SIG-M5 (cell line): Measurements from ENCODE around the gene PLS3.
"Not testable (repeated sequence)": the region's sequence is repeated elsewhere in the genome, so short reads cannot be mapped to it uniquely, and the experiment has no call there.

Experiments used
- DNase-seq: peaks from one replicate; lab custom pipeline; 2025; lab: John Stamatoyannopoulos, UW

PLS3 gene

DNA sequence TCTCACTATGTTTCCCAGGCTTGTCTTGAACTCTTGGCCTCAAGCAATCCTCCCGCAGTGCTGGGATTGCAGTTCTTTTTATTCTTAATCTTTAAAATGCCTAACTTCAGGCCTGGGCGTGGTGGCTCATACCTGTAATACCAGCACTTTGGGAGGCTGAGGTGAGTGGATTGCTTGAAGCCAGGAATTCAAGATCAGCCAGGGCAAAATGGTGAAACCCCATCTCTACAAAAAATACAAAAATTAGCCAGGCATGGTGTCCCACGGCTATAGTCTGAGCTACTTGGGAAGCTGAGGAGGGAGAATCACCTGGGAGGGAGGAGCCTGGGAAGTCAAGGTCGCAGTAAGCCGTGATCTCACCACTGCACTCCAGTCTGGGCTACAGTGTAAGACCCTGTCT is 45.9 kb downstream of the PLS3 start:
- DNase-seq: no peak

- DNase-seq: no peak
These were observed 48.6 kb downstream of the PLS3 start for GRCh38 chrX:115609621-115610020.

- DNase-seq: no peak
These were observed 56.1 kb downstream of the PLS3 start for GRCh38 chrX:115616943-115617563.

DNA sequence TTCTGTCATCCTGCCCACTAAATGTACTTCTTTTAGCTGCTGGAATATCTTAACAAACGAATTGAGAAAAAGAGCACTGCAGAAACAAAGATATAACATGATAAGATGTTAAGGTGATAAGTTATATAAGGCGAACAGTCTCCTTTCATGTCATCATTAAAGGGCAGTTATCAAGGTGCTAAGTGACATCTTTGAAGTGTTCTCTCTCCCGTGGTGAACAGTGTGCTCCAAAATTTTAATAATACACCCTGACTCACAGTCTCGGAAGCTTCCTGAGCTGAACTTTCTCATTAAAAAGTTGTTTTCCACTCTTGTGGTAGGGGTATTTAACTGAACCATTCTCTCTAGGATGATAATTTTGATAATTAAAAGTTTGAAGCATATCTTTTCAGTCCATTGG is 61.6 kb downstream of the PLS3 start:
- no peak for DNase-seq

DNA sequence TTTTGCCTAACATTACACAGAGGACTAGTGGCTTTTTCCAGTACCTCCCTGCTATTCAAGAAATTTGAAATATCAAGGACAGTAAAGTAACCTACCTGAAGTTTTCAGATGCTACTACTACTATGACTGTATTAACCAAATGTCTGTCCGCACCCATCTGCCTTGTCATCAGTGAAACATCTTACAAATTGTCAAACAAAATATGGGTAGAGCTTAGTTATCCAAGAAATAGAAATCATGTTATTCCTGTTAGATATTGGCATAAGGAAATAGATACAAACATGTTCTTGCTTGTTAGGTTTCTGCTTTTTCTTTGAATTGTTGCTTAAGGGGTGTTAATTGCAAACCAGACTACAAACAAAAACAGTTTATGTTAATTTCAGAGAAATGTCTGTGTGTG is 63.9 kb downstream of the PLS3 start:
- DNase-seq: no peak

DNA sequence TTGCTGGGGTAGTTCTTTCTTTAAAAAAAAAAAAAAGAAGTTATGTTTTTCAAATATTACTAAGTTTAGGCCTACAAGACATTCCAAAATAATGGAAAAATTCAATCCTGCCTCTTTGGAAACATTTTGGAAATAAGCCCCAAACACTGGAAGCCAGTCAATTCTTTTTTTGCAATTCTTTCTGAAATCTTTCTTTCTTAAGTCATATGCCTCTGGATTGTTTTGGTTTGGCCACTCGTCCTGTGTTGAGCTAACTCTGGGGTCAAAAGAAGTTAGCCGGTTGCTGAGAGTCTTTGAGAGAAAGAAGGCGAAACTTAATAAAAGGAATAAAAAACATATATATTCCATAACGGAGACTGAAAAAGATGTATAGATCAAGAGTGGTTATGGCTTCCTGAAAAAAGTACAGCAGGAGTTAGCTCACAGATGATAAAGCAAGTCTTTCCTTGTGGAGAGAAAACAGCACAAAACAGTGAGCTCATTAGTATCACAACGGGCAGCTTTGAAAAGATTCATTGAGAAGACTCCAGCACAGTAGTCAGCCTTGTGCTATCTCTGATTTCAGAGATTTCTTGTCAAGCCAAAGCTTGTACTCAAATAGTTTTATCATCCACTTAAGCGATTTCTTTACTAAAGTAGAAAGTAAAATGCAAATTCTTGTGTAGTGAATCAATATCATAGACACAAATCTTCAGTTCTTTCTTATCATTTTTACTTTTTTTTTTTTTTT is 64.8 kb downstream of the PLS3 start:
- no peak for DNase-seq

DNA sequence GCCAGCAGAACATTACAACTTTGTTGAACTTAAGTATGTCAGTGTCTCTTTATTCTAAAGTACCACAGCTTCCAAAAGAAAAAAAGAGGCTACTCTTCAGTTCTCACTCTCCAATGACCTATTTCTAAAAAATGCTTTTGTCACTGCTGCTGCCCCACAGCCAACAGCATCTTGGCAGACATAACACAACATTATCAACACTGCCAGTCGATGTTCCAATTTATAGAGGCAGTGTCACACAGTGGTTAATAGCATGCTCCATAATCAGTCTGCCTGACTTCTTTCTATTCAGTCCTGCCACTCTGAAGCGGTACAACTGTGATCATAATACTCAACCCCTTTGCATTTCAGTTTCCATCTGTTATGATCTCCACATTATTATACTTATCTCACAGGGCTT is 69.2 kb downstream of the PLS3 start:
- no peak for DNase-seq

DNA sequence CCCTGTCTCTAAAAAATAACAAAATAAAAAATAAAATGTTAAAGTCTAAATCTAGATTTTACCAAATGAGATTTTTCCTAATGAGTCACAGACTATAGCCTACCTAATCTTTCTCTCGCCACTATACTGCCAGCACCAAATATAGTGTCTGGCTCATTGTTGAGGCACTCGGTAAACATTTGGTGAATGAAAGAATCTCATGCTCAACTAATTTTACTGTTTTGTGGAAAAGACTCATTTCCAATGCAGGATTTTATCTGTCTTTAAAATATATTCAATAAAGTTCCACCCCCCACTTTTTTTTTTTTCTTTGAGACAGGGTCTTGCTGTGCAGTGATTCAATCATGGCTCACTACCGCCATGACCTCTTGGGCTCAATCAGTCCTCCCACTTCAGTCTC is 71.5 kb downstream of the PLS3 start:
- DNase-seq: no peak

DNA sequence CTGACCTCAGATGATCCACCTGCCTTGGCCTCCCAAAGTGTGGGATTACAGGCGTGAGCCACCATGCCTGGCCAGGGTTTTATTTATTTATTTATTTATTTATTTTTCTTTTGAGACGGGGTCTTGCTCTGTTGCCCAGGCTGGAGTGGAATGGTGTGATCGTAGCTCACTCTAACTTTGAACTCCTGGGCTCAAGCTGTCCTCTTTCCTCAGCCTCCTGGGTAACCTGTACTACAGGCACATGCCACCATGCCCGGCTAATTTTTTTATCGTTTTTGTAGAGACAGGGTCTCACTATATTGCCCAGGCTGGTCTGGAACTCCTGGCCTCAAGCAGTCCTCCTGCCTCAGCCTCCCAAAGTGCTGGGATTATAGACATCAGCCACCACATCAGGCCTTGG is 72.4 kb downstream of the PLS3 start:
- not testable (repeated sequence) for DNase-seq

GRCh38 chrX:115639334-115639880 is 78.4 kb downstream of the PLS3 start:
- no peak for DNase-seq

GRCh38 chrX:115642311-115642710 is 81.3 kb downstream of the PLS3 start:
- no peak for DNase-seq

DNA sequence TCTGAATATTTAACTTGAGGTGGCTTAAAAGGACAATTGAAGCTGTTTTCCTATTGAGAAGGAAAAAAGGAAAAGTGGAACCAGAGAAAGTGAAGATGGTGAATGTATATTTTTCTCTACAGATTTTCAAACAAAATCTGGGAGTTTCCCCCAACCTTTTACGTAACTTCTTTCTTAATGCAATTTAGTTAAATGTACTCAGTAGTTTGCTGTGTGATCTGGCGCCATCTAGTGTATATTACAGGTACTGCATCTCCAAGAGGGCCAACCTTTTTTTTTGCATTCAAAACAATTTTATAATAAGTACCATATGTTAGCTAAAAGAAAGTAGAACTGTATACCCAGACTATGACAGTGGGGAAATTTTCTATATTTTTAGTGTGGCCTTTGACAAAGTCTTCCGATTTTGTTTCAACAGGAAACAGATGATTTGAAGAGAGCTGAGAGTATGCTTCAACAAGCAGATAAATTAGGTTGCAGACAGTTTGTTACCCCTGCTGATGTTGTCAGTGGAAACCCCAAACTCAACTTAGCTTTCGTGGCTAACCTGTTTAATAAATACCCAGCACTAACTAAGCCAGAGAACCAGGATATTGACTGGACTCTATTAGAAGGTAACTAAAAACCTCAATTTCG is 82.0 kb downstream of the PLS3 start:
- no peak for DNase-seq

- not testable (repeated sequence) for DNase-seq
These were observed 83.4 kb downstream of the PLS3 start for GRCh38 chrX:115644397-115644796.

DNA sequence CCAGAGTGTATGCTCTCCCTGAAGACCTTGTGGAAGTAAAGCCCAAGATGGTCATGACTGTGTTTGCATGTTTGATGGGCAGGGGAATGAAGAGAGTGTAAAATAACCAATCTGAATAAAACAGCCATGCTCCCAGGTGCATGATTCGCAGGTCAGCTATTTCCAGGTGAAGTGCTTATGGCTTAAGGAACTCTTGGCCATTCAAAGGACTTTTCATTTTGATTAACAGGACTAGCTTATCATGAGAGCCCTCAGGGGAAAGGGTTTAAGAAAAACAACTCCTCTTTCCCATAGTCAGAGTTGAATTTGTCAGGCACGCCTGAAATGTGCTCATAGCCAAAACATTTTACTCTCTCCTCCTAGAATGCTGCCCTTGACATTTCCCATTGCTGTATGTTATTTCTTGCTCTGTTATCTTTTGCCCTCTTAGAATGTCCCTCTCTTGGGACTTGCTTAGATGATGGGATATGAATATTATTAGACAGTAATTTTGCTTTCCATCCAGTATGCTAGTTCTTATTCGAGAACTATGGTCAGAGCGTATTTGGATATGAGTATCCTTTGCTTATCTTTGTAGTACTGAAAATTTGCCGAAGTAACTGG is 88.6 kb downstream of the PLS3 start:
- no peak for DNase-seq

DNA sequence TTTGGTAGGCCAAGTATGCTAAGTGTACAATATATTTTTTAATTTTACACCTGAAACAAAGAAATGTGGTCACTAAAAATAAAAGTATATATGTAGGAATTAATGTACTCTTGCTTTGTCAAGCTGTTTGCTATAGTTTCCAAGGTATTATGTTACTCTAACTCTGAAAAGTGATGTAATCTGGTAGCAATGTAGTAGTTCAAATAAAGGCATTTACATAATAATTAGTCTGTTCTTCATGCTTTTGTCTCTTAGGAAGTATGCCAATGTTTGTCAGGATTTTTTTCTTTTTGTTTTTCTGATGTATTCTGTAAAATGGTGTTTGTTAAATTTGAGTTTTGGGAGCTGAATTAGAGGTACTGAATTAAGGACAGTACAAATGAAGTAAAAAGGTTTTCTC is 89.5 kb downstream of the PLS3 start:
- no peak for DNase-seq

GRCh38 chrX:115650916-115651315 is 89.9 kb downstream of the PLS3 start:
- no peak for DNase-seq

GRCh38 chrX:115652221-115652620 is 91.2 kb downstream of the PLS3 start:
- DNase-seq: no peak

DNA sequence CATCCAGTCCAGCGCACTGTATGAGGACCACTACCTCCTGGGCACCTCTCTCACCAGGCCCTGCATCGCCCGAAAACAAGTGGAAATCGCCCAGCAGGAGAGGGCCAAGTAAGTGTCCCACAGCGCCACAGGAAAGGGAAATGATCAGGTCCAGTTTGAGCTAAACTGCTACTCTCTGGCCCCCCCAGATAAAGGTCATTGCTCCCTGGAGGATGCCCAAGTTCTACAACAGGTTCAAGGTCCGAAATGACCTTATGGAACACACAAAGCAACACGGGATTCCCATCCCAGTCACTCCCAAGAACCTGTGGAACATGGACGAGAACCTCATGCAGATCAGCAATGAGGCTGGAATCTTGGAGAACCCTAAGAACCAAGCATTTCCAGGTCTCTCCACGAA is 104.1 kb downstream of the PLS3 start:
- no peak for DNase-seq

GRCh38 chrX:115679460-115679859 is 118.5 kb downstream of the PLS3 start:
- no peak for DNase-seq

DNA sequence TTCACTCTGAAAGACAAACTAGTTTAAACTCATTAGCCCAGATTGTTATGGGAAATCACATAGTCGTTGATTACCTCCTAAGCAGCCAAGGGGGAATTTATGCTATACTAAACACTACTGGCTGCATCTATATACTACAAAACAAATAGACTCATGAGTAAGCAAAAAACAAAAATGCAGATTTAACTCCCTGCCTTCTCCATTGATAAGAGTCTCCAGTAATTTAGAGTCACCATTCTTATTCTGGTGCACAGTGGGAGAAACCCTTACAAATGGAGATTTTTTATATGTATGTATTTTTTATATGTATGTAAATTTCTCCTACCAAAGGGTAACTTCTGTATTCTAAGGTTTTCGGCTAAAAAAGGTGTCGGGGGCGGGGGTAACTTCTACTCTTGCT is 126.6 kb downstream of the PLS3 start:
- DNase-seq: no peak

DNA sequence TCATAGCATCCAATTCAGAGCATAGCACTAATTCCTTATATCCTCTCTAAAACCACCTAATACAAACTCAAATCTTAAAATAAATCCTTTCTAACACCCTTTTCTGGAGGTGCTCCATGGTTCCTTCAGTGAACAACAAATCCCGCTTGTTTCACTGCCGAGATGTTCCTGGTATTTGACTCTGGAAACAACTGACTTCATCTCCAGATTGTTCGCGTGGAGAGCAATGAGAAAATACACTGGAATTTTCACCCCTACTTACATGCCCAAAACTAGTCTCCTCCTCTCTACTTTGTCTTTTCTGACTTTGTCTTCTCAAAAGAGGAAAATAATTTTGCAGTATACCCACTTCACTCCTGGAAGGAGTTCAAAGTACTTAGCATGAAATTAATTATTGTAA is 129.0 kb downstream of the PLS3 start:
- no peak for DNase-seq

DNA sequence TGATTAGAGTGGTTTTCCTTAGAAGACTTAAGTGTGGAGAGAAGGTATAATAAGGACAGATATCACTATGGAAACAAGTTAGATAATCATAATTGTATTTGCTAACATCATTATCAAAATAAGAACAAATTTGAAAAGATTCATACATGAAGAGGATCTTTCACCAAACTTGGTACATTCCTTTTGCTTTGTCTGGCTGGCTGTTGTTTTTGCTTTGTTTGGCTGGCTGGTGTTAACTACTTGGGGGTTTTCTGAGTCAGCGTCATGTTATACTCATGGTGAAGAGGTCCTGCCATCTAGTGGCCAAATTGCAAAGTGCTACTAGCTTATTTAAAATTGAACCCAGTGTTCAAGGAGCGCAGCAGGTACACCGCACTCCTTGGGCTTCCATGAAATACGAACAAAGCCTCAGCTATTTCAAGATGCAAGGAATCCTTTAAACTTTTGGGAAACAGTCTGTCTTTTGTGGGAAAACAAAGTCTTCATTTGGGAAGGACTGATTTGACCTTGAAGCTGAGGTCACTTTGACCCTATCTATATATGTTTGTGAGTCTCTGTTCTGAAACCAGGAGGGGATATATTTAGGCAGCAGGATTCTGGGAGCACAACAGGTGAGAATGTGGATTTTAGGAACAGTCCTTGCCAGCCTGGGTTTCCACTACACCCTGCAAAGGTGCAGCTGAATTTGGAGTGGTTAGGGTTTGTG is 129.7 kb downstream of the PLS3 start:
- DNase-seq: no peak
